SK-N-SH (cell line): Measurements from ENCODE around the gene AGRN.

ENCODE experiments used
- CTCF ChIP-seq: fragments of 200-600 bp; sonication (generic); IDR thresholded peaks from 2 replicates; pipeline ENCODE4 v1.6.1; 2017; ENCODE audit warnings: antibody characterized with exemption, mild to moderate bottlenecking, moderate library complexity
- RFX5 ChIP-seq: IDR thresholded peaks from 2 replicates; pipeline ENCODE4 v1.6.1; 2012; ENCODE audit warnings: mild to moderate bottlenecking, improper control_type of control experiment, low read length

GRCh38 chr1:970242-970972, 49.5 kb upstream of the AGRN start:
- TF ChIP-seq CTCF, result no peak
- no peak for TF ChIP-seq RFX5
